Esophagus muscularis mucosa (tissue), 4 donors: ENCODE data around the gene KRTAP10-10.

Experiments
- EP300 ChIP-seq: sonication (generic); formaldehyde crosslinking; IDR thresholded peaks from one replicate; pipeline ENCODE4 v1.6.1; 2017; ENCODE audit warnings: antibody characterized with exemption
- POLR2A ChIP-seq: fragments of 450-650 bp; IDR thresholded peaks from one replicate; pipeline ENCODE4 v1.6.1; 2017; ENCODE audit warnings: antibody characterized with exemption, moderate library complexity, mild to moderate bottlenecking, low read depth
- TF ChIP-seq, protein P1 (sequence below), 3 experiments: fragments of 200-600 bp in 2 of 3; fragments of 450-650 bp in 1 of 3; sonication (generic) in 2 of 3; IDR thresholded peaks; one replicate each; pipeline ENCODE4 v1.5.1; 2017 to 2019; ENCODE audit warnings: antibody characterized with exemption in 3 of 3, mild to moderate bottlenecking in 2 of 3, moderate library complexity in 1 of 3

DNA sequence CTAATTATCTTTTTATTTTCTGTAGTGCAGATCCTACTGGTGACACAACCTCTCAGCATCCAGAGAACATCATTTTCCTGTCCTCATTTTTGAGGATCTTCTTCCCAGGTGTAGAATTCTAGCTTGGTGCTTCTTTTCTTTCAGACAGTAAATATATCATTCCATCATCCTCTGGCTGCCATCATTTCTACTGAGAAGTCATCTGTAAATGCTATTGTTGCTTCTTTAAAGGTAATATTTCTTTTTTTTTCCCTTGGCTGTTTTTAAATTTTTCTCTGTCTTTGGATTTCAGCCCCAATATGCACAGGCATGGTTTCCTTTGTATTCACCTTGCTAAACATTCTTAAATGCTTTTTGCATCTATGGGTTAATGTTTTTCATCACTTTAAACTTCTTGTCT is 13.6 kb upstream of the KRTAP10-10 start:
- TF ChIP-seq, protein P1, sequence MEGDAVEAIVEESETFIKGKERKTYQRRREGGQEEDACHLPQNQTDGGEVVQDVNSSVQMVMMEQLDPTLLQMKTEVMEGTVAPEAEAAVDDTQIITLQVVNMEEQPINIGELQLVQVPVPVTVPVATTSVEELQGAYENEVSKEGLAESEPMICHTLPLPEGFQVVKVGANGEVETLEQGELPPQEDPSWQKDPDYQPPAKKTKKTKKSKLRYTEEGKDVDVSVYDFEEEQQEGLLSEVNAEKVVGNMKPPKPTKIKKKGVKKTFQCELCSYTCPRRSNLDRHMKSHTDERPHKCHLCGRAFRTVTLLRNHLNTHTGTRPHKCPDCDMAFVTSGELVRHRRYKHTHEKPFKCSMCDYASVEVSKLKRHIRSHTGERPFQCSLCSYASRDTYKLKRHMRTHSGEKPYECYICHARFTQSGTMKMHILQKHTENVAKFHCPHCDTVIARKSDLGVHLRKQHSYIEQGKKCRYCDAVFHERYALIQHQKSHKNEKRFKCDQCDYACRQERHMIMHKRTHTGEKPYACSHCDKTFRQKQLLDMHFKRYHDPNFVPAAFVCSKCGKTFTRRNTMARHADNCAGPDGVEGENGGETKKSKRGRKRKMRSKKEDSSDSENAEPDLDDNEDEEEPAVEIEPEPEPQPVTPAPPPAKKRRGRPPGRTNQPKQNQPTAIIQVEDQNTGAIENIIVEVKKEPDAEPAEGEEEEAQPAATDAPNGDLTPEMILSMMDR (IDR thresholded peaks at IDR 0.05) = no peak
- TF ChIP-seq POLR2A = no peak
- no peak for TF ChIP-seq EP300
